Measurements from ENCODE around the gene UVRAG. TPM values are rescaled to one million over a fixed set of nuclear protein-coding genes. Genes with fewer than 3 reads are reported as not detected.

UVRAG gene
- total RNA-seq, 1 donor from 2014 or later, result 14.7 TPM

GRCh38 chr11:76139314-76139713 is 324.3 kb downstream of the UVRAG start:
- Histone ChIP-seq H3K4me1 (peaks cover 7% of the 10 kb centered on the region), H3K27ac (no peak overlapping the region), H3K4me3 (no peak overlapping the region), H3K9me3 (no peaks in the 10 kb centered on the region), H3K27me3 (no peaks in the 10 kb centered on the region), H3K36me3 (peaks cover 0 to 15% of the 10 kb centered on the region in 2 donors)
- intact Hi-C loops (cut with DNase I), result no loop called here
- TF ChIP-seq, protein P1, sequence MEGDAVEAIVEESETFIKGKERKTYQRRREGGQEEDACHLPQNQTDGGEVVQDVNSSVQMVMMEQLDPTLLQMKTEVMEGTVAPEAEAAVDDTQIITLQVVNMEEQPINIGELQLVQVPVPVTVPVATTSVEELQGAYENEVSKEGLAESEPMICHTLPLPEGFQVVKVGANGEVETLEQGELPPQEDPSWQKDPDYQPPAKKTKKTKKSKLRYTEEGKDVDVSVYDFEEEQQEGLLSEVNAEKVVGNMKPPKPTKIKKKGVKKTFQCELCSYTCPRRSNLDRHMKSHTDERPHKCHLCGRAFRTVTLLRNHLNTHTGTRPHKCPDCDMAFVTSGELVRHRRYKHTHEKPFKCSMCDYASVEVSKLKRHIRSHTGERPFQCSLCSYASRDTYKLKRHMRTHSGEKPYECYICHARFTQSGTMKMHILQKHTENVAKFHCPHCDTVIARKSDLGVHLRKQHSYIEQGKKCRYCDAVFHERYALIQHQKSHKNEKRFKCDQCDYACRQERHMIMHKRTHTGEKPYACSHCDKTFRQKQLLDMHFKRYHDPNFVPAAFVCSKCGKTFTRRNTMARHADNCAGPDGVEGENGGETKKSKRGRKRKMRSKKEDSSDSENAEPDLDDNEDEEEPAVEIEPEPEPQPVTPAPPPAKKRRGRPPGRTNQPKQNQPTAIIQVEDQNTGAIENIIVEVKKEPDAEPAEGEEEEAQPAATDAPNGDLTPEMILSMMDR (IDR thresholded peaks at IDR 0.05), result no peak
- DNase-seq (ENCODE audit: extremely low spot score in 2 of 2), result no peak

DNA sequence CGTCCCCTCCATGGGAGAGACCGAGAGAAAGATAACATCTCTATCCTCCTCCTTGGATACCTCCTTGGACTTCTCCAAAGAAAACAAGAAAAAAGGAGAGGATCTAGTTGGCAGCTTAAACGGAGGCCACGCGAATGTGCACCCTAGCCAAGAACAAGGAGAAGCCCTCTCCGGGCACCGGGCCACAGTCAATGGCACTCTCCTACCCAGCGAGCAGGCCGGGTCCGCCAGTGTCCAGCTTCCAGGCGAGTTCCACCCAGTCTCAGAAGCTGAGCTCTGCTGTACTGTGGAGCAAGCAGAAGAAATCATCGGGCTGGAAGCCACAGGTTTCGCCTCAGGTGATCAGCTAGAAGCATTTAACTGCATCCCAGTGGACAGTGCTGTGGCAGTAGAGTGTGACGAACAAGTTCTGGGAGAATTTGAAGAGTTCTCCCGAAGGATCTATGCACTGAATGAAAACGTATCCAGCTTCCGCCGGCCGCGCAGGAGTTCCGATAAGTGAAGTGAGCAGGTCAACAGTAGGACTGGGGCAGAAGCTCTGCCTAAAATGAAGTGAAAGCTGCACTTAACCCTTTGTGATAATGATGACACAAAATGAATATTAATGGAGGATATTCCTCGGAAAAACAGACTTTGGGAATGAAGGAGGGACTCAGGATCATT is 326.0 kb downstream of the UVRAG start:
- Histone ChIP-seq H3K27me3 (no peaks in the 10 kb centered on the region), H3K9me3 (no peaks in the 10 kb centered on the region), H3K36me3 (peaks cover 0 to 15% of the 10 kb centered on the region in 2 donors), H3K27ac (no peak overlapping the region), H3K4me3 (no peak overlapping the region), H3K4me1 (no peaks in the 10 kb centered on the region)
- no peak for DNase-seq (ENCODE audit: extremely low spot score in 2 of 2)
- TF ChIP-seq POLR2AphosphoS5 (IDR thresholded peaks at IDR 0.05; ENCODE audit: insufficient read depth in 1 of 2, low read depth in 1 of 2) (no peak), POLR2A (IDR thresholded peaks at IDR 0.05) (no peak)
- TF ChIP-seq, protein P1 (IDR thresholded peaks at IDR 0.05), result no peak
- intact Hi-C loops (cut with DNase I), result no loop called here

GRCh38 chr11:76141901-76142588 is 327.0 kb downstream of the UVRAG start:
- Histone ChIP-seq H3K4me1 (no peaks in the 10 kb centered on the region), H3K27me3 (no peaks in the 10 kb centered on the region), H3K4me3 (no peak overlapping the region), H3K9me3 (no peaks in the 10 kb centered on the region), H3K36me3 (peaks cover 0 to 15% of the 10 kb centered on the region in 2 donors), H3K27ac (no peak overlapping the region)
- intact Hi-C loops (cut with DNase I), result no loop called here
- TF ChIP-seq POLR2A (IDR thresholded peaks at IDR 0.05) (no peak), POLR2AphosphoS5 (IDR thresholded peaks at IDR 0.05; ENCODE audit: insufficient read depth in 1 of 2, low read depth in 1 of 2) (no peak)
- no peak for DNase-seq (ENCODE audit: extremely low spot score in 2 of 2)

DNA sequence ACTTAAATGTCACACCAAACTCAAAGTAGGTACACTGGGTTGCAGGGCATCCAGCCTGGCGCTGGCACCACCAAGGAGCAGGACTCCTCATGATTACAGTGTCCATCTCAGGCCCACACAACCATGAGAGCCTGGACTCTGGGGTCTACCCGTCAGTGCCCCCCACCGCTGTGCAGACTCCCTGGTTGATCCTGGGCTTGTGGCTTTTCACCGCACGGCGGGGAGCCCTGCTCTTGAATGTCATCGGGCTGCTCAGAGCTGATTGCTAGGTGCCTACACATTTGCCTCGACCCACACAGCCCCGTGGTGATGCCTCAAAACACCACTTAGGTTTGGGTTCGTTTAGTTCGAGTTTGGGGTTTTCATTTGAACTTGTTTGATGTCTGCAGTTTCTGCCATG is 328.3 kb downstream of the UVRAG start:
- peaks cover 0 to 15% of the 10 kb centered on the region in 2 donors for H3K36me3 ChIP-seq
- no peak overlapping the region for H3K27ac ChIP-seq
- H3K4me3 ChIP-seq, result no peak overlapping the region
- H3K9me3 ChIP-seq, result no peaks in the 10 kb centered on the region
- no peaks in the 10 kb centered on the region for H3K27me3 ChIP-seq
- DNase-seq (ENCODE audit: extremely low spot score in 2 of 2), result no peak
- H3K4me1 ChIP-seq, result no peaks in the 10 kb centered on the region
- no peak for TF ChIP-seq POLR2A (IDR thresholded peaks at IDR 0.05)
- TF ChIP-seq, protein P1 (IDR thresholded peaks at IDR 0.05), result no peak
- no peak for TF ChIP-seq POLR2AphosphoS5 (IDR thresholded peaks at IDR 0.05; ENCODE audit: insufficient read depth in 1 of 2, low read depth in 1 of 2)
- intact Hi-C loops (cut with DNase I), result no loop called here

DNA sequence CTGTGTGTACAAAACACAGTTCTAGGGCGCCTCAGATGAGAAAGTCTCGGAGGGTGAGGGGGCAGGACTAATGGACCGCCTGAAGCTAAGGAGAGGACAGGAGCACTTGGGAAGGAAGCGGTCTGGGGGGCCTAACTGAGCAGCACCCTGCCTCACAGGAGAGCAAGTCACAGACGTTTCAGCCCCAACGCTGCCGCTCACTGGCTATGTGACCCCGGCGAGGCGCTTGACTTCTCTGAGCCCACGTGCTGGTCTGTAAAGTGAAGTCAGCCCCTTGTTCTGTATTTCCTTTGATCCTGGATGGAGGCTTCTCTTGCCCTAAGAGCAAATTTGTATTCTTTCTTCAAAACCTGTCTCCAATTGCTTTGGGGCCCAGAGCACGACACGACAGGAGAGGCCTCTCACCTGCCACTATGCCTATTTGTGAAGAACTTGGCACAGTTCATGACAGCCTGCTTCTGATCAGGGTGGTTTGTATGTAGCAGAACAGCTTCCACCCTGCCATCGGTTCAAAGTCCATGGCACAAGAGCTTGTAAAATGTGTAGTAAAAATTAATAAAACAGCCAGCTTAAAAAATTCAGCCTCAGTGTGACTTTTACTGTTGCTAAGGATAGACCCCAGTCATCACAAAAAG is 332.2 kb downstream of the UVRAG start:
- H3K27ac ChIP-seq, result no peak overlapping the region
- peaks cover 0 to 7% of the 10 kb centered on the region in 2 donors for H3K36me3 ChIP-seq
- H3K27me3 ChIP-seq, result no peaks in the 10 kb centered on the region
- H3K4me3 ChIP-seq, result no peak overlapping the region
- TF ChIP-seq POLR2AphosphoS5 (IDR thresholded peaks at IDR 0.05; ENCODE audit: insufficient read depth in 1 of 2, low read depth in 1 of 2), result no peak
- TF ChIP-seq, protein P1 (IDR thresholded peaks at IDR 0.05), result no peak
- intact Hi-C loops (cut with DNase I), result no loop called here
- DNase-seq (ENCODE audit: extremely low spot score in 2 of 2), result no peak
- no peaks in the 10 kb centered on the region for H3K9me3 ChIP-seq
- H3K4me1 ChIP-seq, result peaks cover 4% of the 10 kb centered on the region
